K562 (cell line): ENCODE data around the gene CYCS.

ENCODE experiments used
- BRCA1 ChIP-seq, 2 experiments: fragments of 450-650 bp in 1 of 2; sonication (generic) in 1 of 2; formaldehyde crosslinking in 1 of 2; IDR thresholded peaks; 2 replicates each; pipeline versions ENCODE4 v1.5.0 to v1.6.1; 2017 to 2020; ENCODE audit warnings: mild to moderate bottlenecking in 1 of 2, missing genetic modification reagents in 1 of 2
- GABPB1 ChIP-seq: sonication (generic); formaldehyde crosslinking; IDR thresholded peaks from 2 replicates; pipeline ENCODE4 v1.8.0; 2022; ENCODE audit warnings: mild to moderate bottlenecking, missing genetic modification reagents
- JUND ChIP-seq, 2 experiments: IDR thresholded peaks; 2 replicates in 1 of 2; 3 replicates in 1 of 2; pipeline ENCODE4 v1.6.1; 2011; ENCODE audit warnings: borderline replicate concordance in 2 of 2, low read depth in 2 of 2, low read length in 2 of 2, improper control_type of control experiment in 1 of 2, missing biosample characterization in 1 of 2, missing genetic modification characterization in 1 of 2, missing genetic modification reagents in 1 of 2
- KDM1A ChIP-seq, 2 experiments: fragments of 450-650 bp; IDR thresholded peaks; 2 replicates each; pipeline ENCODE4 v1.6.1; 2016; ENCODE audit warnings: mild to moderate bottlenecking in 2 of 2
- NFE2 ChIP-seq: IDR thresholded peaks from 2 replicates; pipeline ENCODE4 v1.6.1; 2014; ENCODE audit warnings: antibody characterized with exemption, low read depth
- OTX1 ChIP-seq: fragments of 450-650 bp; formaldehyde crosslinking; IDR thresholded peaks from 2 replicates; pipeline ENCODE4 v1.4.0; 2022; ENCODE audit warnings: mild to moderate bottlenecking
- RBFOX2 ChIP-seq: fragments of 200-400 bp; formaldehyde crosslinking; IDR thresholded peaks from 2 replicates; pipeline ENCODE4 v1.6.1; 2017; ENCODE audit warnings: low read depth, mild to moderate bottlenecking, low read length, moderate library complexity
- RCOR1 ChIP-seq, 2 experiments: IDR thresholded peaks; 2 replicates each; pipeline ENCODE4 v1.6.1; 2012; ENCODE audit warnings: low read depth in 2 of 2, low read length in 2 of 2, borderline replicate concordance in 1 of 2, improper control_type of control experiment in 1 of 2
- RHOXF2B ChIP-seq: fragments of 250-450 bp; sonication (Bioruptor Pico); conservative IDR thresholded peaks from 2 replicates; pipeline ENCODE4 v1.5.1; 2021
- TCF7 ChIP-seq: sonication (generic); IDR thresholded peaks from 2 replicates; pipeline ENCODE4 v1.6.1; 2016; ENCODE audit warnings: antibody characterized with exemption, borderline replicate concordance
- ZC3H11A ChIP-seq: IDR thresholded peaks from 2 replicates; pipeline ENCODE4 v1.6.1; 2012; ENCODE audit warnings: low read depth, low read length, improper control_type of control experiment
- ZNF274 ChIP-seq: IDR thresholded peaks from 2 replicates; pipeline ENCODE4 v1.6.1; 2011; ENCODE audit warnings: low read depth, mild to moderate bottlenecking, low read length, moderate library complexity, borderline replicate concordance
- TF ChIP-seq, protein P1 (sequence below), 3 experiments: IDR thresholded peaks in 2 of 3; conservative IDR thresholded peaks in 1 of 3; 2 replicates each; pipeline ENCODE4 v1.5.1; 2011 to 2012; ENCODE audit warnings: low read length in 3 of 3, mild to moderate bottlenecking in 3 of 3, control low read depth in 2 of 3, improper control_type of control experiment in 1 of 3, inconsistent platforms in 1 of 3, low read depth in 1 of 3, mixed read lengths in 1 of 3, moderate library complexity in 1 of 3; ENCODE audit not compliant: insufficient read depth in 2 of 3

DNA sequence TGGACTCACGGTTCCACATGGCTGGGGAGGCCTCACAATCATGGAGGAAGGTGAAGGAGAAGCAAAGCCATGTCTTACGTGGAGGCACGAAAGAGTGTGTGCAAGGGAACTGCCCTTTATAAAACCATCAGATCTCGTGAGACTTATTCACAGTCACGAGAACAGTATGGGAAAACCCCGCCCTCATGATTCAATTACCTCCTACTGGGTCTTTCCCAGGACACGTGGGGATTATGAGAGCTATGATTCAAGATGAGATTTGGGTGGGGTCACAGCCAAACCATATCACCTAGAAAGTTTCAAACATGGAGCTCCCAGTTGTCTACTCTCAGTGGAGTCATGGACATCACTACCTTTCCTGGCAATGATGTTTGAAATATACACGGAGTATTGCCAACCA lies 49.6 kb downstream of the CYCS start:
- TF ChIP-seq ZC3H11A (no peak), JUND (IDR thresholded peaks at IDR 0.05; ENCODE audit: borderline replicate concordance, low read depth, low read length) (no peak), JUND (tag; IDR thresholded peaks at IDR 0.05; ENCODE audit: borderline replicate concordance, low read depth, low read length) (no peak), GABPB1 (CRISPR knock-in tag) (no peak), RBFOX2 (no peak), RCOR1 (IDR thresholded peaks at IDR 0.05; ENCODE audit: borderline replicate concordance in 1 of 2, low read depth in 2 of 2, low read length in 2 of 2) (no peak), KDM1A (IDR thresholded peaks at IDR 0.05) (no peak), ZNF274 (no peak), BRCA1 (IDR thresholded peaks at IDR 0.05) (no peak), BRCA1 (CRISPR knock-in tag; IDR thresholded peaks at IDR 0.05) (no peak), NFE2 (no peak), OTX1 (CRISPR knock-in tag) (no peak), TCF7 (no peak), RHOXF2B (CRISPR knock-in tag) (no peak)
- TF ChIP-seq, protein P1, sequence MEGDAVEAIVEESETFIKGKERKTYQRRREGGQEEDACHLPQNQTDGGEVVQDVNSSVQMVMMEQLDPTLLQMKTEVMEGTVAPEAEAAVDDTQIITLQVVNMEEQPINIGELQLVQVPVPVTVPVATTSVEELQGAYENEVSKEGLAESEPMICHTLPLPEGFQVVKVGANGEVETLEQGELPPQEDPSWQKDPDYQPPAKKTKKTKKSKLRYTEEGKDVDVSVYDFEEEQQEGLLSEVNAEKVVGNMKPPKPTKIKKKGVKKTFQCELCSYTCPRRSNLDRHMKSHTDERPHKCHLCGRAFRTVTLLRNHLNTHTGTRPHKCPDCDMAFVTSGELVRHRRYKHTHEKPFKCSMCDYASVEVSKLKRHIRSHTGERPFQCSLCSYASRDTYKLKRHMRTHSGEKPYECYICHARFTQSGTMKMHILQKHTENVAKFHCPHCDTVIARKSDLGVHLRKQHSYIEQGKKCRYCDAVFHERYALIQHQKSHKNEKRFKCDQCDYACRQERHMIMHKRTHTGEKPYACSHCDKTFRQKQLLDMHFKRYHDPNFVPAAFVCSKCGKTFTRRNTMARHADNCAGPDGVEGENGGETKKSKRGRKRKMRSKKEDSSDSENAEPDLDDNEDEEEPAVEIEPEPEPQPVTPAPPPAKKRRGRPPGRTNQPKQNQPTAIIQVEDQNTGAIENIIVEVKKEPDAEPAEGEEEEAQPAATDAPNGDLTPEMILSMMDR (IDR thresholded peaks at IDR 0.05 in 2 of 3, conservative IDR thresholded peaks at IDR 0.05 in 1 of 3; ENCODE audit: insufficient read depth in 2 of 3, low read depth in 1 of 3, low read length in 3 of 3), result no peak
